ENCODE measurements around the gene PRICKLE2.

The PRICKLE2 gene

GRCh38 chr3:64160000-64160695, 65.1 kb downstream of the PRICKLE2 start:
- TF ChIP-seq CTCF (IDR thresholded peaks at IDR 0.05; ENCODE audit: borderline replicate concordance, insufficient read depth, low read depth, low read length), result no peak
- H3K4me3 ChIP-seq (ENCODE audit: low read depth, low read length), result no peak overlapping the region

- no peak overlapping the region for H3K4me3 ChIP-seq (ENCODE audit: low read depth, low read length)
- TF ChIP-seq CTCF (IDR thresholded peaks at IDR 0.05; ENCODE audit: borderline replicate concordance, insufficient read depth, low read depth, low read length), result no peak
Observed at GRCh38 chr3:64158334-64158733, 66.9 kb downstream of the PRICKLE2 start.

GRCh38 chr3:64157150-64158035, 67.9 kb downstream of the PRICKLE2 start:
- no peak for TF ChIP-seq CTCF (IDR thresholded peaks at IDR 0.05; ENCODE audit: borderline replicate concordance, insufficient read depth, low read depth, low read length)

GRCh38 chr3:64155328-64155727, 69.9 kb downstream of the PRICKLE2 start:
- no peak overlapping the region for H3K4me3 ChIP-seq (ENCODE audit: low read depth, low read length)
- no peak for TF ChIP-seq CTCF (IDR thresholded peaks at IDR 0.05; ENCODE audit: borderline replicate concordance, insufficient read depth, low read depth, low read length)

More at GRCh38 chr3:64157150-64158035, 67.9 kb downstream of the PRICKLE2 start:
- no peak overlapping the region for H3K4me3 ChIP-seq (ENCODE audit: low read depth, low read length)

- H3K4me3 ChIP-seq (ENCODE audit: low read depth, low read length), result no peak overlapping the region
- TF ChIP-seq CTCF (IDR thresholded peaks at IDR 0.05; ENCODE audit: borderline replicate concordance, insufficient read depth, low read depth, low read length), result no peak
Observed at GRCh38 chr3:64152676-64153466, 72.4 kb downstream of the PRICKLE2 start.

GRCh38 chr3:64152086-64152485, 73.2 kb downstream of the PRICKLE2 start:
- TF ChIP-seq CTCF (IDR thresholded peaks at IDR 0.05; ENCODE audit: borderline replicate concordance, insufficient read depth, low read depth, low read length), result no peak
- no peak overlapping the region for H3K4me3 ChIP-seq (ENCODE audit: low read depth, low read length)
